ENCODE measurements around the gene MARK3. TPM values are rescaled to one million over a fixed set of nuclear protein-coding genes. Genes with fewer than 3 reads are reported as not detected.

MARK3 gene
- total RNA-seq, 1 experiment from 2014 or later = 72.5 TPM

DNA sequence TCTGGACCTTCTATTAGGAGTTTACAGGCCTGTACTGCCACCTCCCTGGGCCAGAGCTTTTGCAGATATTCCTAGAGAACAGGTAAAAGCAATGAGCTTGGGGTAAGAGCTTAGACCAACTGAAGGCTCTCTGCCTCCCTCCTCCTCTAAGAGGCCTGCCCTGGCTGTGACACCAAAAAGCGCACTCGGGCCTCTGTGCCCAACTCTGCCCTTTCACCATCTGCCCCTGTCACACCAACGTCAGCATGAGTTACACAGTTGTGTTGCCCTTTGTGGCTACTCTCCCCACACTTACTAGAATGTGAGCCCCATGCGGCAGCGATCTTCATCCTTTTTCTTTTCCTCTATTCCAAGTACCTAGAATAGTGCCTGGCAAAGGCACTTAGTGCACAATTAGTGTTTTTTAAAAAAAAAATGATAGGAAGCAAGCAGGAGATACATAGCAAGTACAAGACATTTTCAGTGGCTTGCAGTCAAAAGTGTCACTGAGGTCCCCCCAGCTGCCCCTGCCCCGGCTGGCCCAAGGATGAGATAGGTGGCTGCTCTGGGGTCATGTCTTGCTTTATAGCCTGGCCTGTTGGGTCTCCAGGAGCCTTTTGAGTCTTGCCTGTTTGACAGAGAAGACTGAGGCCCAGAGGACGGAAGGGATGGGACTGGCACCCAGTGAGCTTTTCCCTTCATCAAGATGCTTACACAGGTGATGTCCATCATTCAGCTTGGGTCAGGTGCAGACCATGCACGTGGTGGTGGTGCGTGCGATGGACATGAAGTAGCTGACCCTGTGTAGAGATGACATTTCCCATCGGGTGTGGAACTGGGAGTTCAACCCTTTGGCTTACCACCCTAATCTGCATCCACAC, 124.9 kb downstream of the MARK3 start (continued):
- TF ChIP-seq, protein P1, sequence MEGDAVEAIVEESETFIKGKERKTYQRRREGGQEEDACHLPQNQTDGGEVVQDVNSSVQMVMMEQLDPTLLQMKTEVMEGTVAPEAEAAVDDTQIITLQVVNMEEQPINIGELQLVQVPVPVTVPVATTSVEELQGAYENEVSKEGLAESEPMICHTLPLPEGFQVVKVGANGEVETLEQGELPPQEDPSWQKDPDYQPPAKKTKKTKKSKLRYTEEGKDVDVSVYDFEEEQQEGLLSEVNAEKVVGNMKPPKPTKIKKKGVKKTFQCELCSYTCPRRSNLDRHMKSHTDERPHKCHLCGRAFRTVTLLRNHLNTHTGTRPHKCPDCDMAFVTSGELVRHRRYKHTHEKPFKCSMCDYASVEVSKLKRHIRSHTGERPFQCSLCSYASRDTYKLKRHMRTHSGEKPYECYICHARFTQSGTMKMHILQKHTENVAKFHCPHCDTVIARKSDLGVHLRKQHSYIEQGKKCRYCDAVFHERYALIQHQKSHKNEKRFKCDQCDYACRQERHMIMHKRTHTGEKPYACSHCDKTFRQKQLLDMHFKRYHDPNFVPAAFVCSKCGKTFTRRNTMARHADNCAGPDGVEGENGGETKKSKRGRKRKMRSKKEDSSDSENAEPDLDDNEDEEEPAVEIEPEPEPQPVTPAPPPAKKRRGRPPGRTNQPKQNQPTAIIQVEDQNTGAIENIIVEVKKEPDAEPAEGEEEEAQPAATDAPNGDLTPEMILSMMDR (IDR thresholded peaks at IDR 0.05 in 2 of 3, conservative IDR thresholded peaks at IDR 0.05 in 1 of 3; ENCODE audit: borderline replicate concordance in 1 of 3, insufficient read depth in 1 of 3, low read depth in 2 of 3, low read length in 2 of 3) = no peak
- TF ChIP-seq EZH2phosphoT487 (IDR thresholded peaks at IDR 0.05; ENCODE audit: borderline replicate concordance) (no peak), YY1 (IDR thresholded peaks at IDR 0.05; ENCODE audit: extremely low read depth, insufficient replicate concordance, low read depth, low read length) (no peak), RAD21 (IDR thresholded peaks at IDR 0.05; ENCODE audit: low read depth) (no peak), ZFX (IDR thresholded peaks at IDR 0.05) (no peak), CBX3 (IDR thresholded peaks at IDR 0.05; ENCODE audit: low read depth) (no peak), POLR2AphosphoS5 (IDR thresholded peaks at IDR 0.05; ENCODE audit: low read depth, low read length) (no peak)

DNA sequence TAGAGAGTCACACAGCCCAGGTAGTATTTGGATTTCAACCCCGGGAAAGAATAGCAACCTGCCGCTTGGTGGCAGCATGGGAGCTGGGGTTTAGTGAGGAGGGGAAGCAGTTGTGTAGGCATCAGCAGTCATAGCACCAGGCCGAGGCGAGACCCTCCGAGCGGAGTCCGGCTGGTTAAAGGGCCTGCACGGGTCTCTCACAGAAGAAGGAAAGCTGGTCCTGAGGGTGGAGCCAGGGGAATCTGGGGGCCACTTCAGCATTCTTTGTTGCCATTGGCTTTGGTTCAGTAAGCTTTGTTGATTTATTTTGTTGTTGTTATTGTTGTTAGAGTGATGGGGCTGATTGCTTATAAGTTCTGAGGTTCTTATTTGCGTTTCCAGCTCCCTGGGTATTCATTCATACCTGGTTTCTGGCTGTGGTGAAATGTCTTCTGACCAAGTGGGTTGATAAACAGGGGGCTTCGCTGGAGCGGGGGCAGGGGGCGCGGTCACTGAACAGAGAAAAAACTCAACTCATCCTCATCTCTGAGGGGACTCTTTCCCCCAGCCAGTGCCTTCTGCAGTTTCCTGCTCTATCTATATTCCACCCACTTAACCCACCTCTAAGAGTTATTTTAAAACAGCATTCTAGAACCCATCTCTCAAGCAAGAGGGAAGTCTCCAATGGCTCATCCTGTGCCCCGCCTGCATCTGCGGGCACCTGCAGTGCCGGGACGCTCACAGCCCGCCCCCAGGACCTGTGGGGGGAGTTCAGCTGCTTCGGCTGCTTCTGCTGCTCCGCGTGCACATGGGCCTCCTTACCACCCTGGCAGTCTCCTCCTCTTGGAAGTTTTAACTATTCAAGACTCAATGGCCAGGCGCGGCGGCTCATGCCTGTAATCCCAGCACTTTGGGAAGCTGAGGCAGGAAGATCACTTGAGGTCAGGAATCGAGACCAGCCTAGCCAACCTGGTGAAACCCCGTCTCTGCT, 125.8 kb downstream of the MARK3 start:
- POLR2A ChIA-PET = no interaction called here
- no peak overlapping the region for H2AFZ ChIP-seq (ENCODE audit: low read depth, low read length, poor library complexity, severe bottlenecking)
- H4K20me1 ChIP-seq (ENCODE audit: insufficient read depth) = no peaks in the 10 kb centered on the region
- no peak overlapping the region for H3K4me2 ChIP-seq (ENCODE audit: low read length)
- H3K9me2 ChIP-seq (ENCODE audit: insufficient read depth) = no peaks in the 10 kb centered on the region
- intact Hi-C loops (cut with micrococcal nuclease) = no loop called here
- no peaks in the 10 kb centered on the region for H3K79me2 ChIP-seq (ENCODE audit: insufficient read depth, low read length)
- no peaks in the 10 kb centered on the region for H3K27me3 ChIP-seq (ENCODE audit: insufficient read depth, low read length)
- no peak for ATAC-seq
- DNase-seq (ENCODE audit: low read depth, low spot score) = no peak
- TF ChIP-seq POLR2A (IDR thresholded peaks at IDR 0.05; ENCODE audit: borderline replicate concordance, extremely low read depth, insufficient read depth, insufficient read length) (no peak), POLR2AphosphoS5 (IDR thresholded peaks at IDR 0.05; ENCODE audit: low read depth, low read length) (no peak), EGR1 (IDR thresholded peaks at IDR 0.05; ENCODE audit: low read depth) (no peak), SRF (IDR thresholded peaks at IDR 0.05; ENCODE audit: low read depth) (no peak), SP1 (IDR thresholded peaks at IDR 0.05; ENCODE audit: low read depth) (no peak), FOSL1 (IDR thresholded peaks at IDR 0.05; ENCODE audit: low read depth) (no peak), EZH2phosphoT487 (IDR thresholded peaks at IDR 0.05; ENCODE audit: borderline replicate concordance) (no peak), JUND (IDR thresholded peaks at IDR 0.05) (no peak), SIN3A (IDR thresholded peaks at IDR 0.05; ENCODE audit: low read depth) (no peak), CBX3 (IDR thresholded peaks at IDR 0.05; ENCODE audit: low read depth) (no peak), ZNF274 (IDR thresholded peaks at IDR 0.05; ENCODE audit: low read depth, low read length) (no peak), CEBPB (IDR thresholded peaks at IDR 0.05; ENCODE audit: low read depth) (no peak), TCF7L2 (IDR thresholded peaks at IDR 0.05; ENCODE audit: borderline replicate concordance, extremely low read depth, insufficient read depth, insufficient read length) (no peak), ELF1 (IDR thresholded peaks at IDR 0.05; ENCODE audit: borderline replicate concordance, low read depth) (no peak)
- CTCF ChIA-PET = interaction anchor here (1.4 kb wide), 1 partner anchor 11 kb away, joined by 3 read pairs; no protein-coding TSS in a partner anchor
- H3K36me3 ChIP-seq (ENCODE audit: control insufficient read depth in 1 of 2, insufficient read depth in 2 of 2, low read length in 2 of 2) = peaks cover 4% of the 10 kb centered on the region in 2 experiments; a peak in 2 of 4 replicates
- H3K9ac ChIP-seq (ENCODE audit: low read length) = no peak overlapping the region
- BruUV-seq (replicated peaks) = no TSS peak
- RAD21 ChIA-PET (ENCODE audit: low non-redundant PET in 1 of 2, low total read pairs in 2 of 2, uncharacterized antibody in 2 of 2, unreplicated experiment in 2 of 2) = no interaction called here
- H3K4me3 ChIP-seq (replicated peaks in 1 of 2; ENCODE audit: low read depth in 1 of 2, low read length in 2 of 2) = no peak overlapping the region
- no peaks in the 10 kb centered on the region for H3K9me3 ChIP-seq (ENCODE audit: control insufficient read depth in 1 of 2, insufficient read depth in 1 of 2, low read depth in 1 of 2, low read length in 2 of 2)
- H3K27ac ChIP-seq (ENCODE audit: low read depth, low read length) = no peak overlapping the region
- H3K4me1 ChIP-seq (ENCODE audit: control insufficient read depth in 1 of 2, insufficient read depth in 2 of 2, low read length in 2 of 2) = peaks cover 0 to 9% of the 10 kb centered on the region in 2 experiments; a peak in 2 of 4 replicates
